ENCODE measurements around the gene UBE2E1. TPM values are rescaled to one million over a fixed set of nuclear protein-coding genes. Genes with fewer than 3 reads are reported as not detected.

The UBE2E1 gene
- total RNA-seq, 4 donors from 2014 or later = 61.6 to 88.4 (median 79.6) TPM

DNA sequence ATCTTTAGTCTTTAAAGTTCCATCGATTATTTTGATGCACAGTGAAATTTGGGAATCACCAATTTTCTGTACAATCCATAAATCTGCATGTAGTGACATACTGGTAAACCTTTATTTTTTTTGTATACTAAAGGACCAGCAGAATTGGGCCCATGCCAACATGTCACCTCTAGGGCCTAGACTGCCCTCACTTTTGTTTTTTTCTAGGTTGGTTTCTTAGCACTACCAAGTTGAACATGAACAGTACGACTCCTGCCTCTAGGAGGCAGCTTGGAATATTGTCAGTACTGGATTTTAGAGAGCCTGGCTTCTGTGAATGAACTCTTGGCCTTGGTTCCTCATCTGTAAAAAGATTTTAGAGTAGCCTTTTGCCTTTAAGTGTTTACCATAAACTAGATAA, 78.7 kb downstream of the UBE2E1 start:
- intact Hi-C loops (cut with DNase I) = no loop called here
- Histone ChIP-seq H3K4me1 (peaks cover 8 to 11% of the 10 kb centered on the region in 2 donors), H3K36me3 (no peaks in the 10 kb centered on the region), H3K27me3 (no peaks in the 10 kb centered on the region), H3K9me3 (no peaks in the 10 kb centered on the region), H3K4me3 (replicated peaks in 1 of 3) (no peak overlapping the region), H3K27ac (no peak overlapping the region)
- TF ChIP-seq CTCF (IDR thresholded peaks at IDR 0.05) (peak in 2 of 6 experiments; percentile 12), POLR2A (IDR thresholded peaks at IDR 0.05) (no peak)
- 89 to 93% methylated on average over 2 of the region's 2 CpGs for WGBS, 2 donors
- DNase-seq = no peak

GRCh38 chr3:23885210-23885609, 79.5 kb downstream of the UBE2E1 start:
- peaks cover 13 to 16% of the 10 kb centered on the region in 2 donors for H3K4me1 ChIP-seq
- TF ChIP-seq POLR2A (IDR thresholded peaks at IDR 0.05) (no peak), CTCF (IDR thresholded peaks at IDR 0.05) (no peak)
- H3K4me3 ChIP-seq (replicated peaks in 1 of 3) = no peak overlapping the region
- intact Hi-C loops (cut with DNase I) = no loop called here
- H3K27me3 ChIP-seq = no peaks in the 10 kb centered on the region
- H3K9me3 ChIP-seq = no peaks in the 10 kb centered on the region
- DNase-seq = no peak
- no peak overlapping the region for H3K27ac ChIP-seq
- WGBS, 2 donors = 92 to 95% methylated on average over 6 of the region's 6 CpGs
- H3K36me3 ChIP-seq = no peaks in the 10 kb centered on the region

DNA sequence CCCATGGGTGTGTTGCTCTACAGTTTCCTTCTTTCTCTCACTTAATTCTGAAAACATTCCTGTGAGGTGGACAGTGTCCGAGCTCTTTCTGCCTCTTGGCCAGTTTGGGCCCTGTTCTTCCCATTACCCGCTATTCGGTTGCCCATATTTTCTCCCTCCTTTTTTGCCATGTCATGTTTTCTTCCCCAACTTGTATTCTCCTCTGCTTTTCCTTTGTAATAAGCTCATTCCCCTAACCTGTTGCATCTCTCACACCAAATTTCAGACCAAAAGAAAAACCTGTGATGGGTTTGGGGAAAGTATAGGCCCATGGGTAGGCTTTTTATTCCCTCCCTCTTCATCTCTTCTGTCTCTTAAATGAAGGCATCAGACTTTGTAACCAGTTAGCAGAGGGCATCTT, 80.6 kb downstream of the UBE2E1 start:
- WGBS, 2 donors = 94% methylated on average over 3 of the region's 3 CpGs
- Histone ChIP-seq H3K27ac (no peak overlapping the region), H3K27me3 (no peaks in the 10 kb centered on the region), H3K4me3 (replicated peaks in 1 of 3) (no peak overlapping the region), H3K4me1 (peaks cover 13 to 16% of the 10 kb centered on the region in 2 donors), H3K9me3 (no peaks in the 10 kb centered on the region), H3K36me3 (no peaks in the 10 kb centered on the region)
- DNase-seq = no peak
- intact Hi-C loops (cut with DNase I) = no loop called here
- TF ChIP-seq CTCF (IDR thresholded peaks at IDR 0.05) (no peak), POLR2A (IDR thresholded peaks at IDR 0.05) (no peak)

GRCh38 chr3:23888617-23889228, 83.0 kb downstream of the UBE2E1 start:
- no peaks in the 10 kb centered on the region for H3K36me3 ChIP-seq
- WGBS, 2 donors = 80% methylated on average over 3 of the region's 3 CpGs
- DNase-seq = no peak
- TF ChIP-seq CTCF (IDR thresholded peaks at IDR 0.05) (peak; percentile 47 to 87 (median 73)), POLR2A (IDR thresholded peaks at IDR 0.05) (no peak)
- intact Hi-C loops (cut with DNase I) = no loop called here
- H3K4me1 ChIP-seq = peaks cover 16 to 18% of the 10 kb centered on the region in 2 donors
- H3K4me3 ChIP-seq (replicated peaks in 1 of 3) = no peak overlapping the region
- H3K27ac ChIP-seq = peak overlapping the region; percentile 22 to 63 (median 51)
- H3K9me3 ChIP-seq = no peaks in the 10 kb centered on the region
- no peaks in the 10 kb centered on the region for H3K27me3 ChIP-seq

DNA sequence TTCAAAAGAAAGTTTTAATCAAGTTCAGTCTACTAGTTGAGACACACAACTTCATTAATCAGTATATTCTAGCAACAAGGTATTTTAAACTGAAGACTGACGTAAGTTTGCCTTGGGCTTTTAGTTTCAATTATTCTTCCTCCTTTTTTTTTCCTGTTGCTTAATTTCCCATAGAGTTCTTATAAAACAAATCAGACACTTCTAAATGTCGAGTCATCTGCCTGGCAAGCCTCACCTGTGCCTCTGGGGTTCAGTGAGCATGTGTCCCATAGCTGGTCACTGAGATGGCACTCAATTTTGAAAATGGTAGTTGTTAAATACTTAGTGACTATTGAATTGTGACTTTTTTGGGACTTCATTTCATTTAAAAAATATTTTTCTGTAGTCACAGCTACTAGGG, 83.6 kb downstream of the UBE2E1 start:
- WGBS, 2 donors = 48 to 53% methylated on average over 2 of the region's 2 CpGs
- peak; percentile 61 to 79 for DNase-seq
- H3K36me3 ChIP-seq = no peaks in the 10 kb centered on the region
- H3K27ac ChIP-seq = peak overlapping the region; percentile 22 to 63 (median 51)
- TF ChIP-seq POLR2A (IDR thresholded peaks at IDR 0.05) = no peak
- no peak for TF ChIP-seq CTCF (IDR thresholded peaks at IDR 0.05)
- no peaks in the 10 kb centered on the region for H3K9me3 ChIP-seq
- intact Hi-C loops (cut with DNase I) = no loop called here
- no peaks in the 10 kb centered on the region for H3K27me3 ChIP-seq
- no peak overlapping the region for H3K4me3 ChIP-seq (replicated peaks in 1 of 3)
- peaks cover 16 to 18% of the 10 kb centered on the region in 2 donors for H3K4me1 ChIP-seq

All from thyroid gland (tissue), 4 donors.